Measurements from ENCODE around the gene PCDHA5.

PCDHA5 gene

GRCh38 chr5:140868721-140869554, 47.5 kb downstream of the PCDHA5 start, which contains the start of gene PCDHA11:
Gene PCDHA11 (plus strand): TSS chr5:140868957. CDS start chr5:140869104, 147 bp downstream.
- DNase-seq, result no peak

- DNase-seq, result no peak
Observed at GRCh38 chr5:140869555-140869886, 48.1 kb downstream of the PCDHA5 start.

GRCh38 chr5:140870221-140871201, 49.1 kb downstream of the PCDHA5 start:
- no peak for DNase-seq

All from NCI-H146 (cell line).